Umbilical cord (tissue), 2 donors: Measurements from ENCODE around the gene HSPA1L. TPM values are rescaled to one million over a fixed set of nuclear protein-coding genes. Genes with fewer than 3 reads are reported as not detected.
A peak's percentile ranks its signal among the peaks of the same experiment; 100 is the strongest.

Source experiments
- DNase-seq: peaks from one replicate; pipeline ENCODE4 v3.0.0-alpha.2; 2015; ENCODE audit warnings: low spot score
- total RNA-seq: library from RNA; depleted of rRNA; stranded (reverse); fragments of >200 nt; gene quantifications from one replicate; pipeline ENCODE4 v1.2.3, GENCODE V29; 2014; ENCODE audit warnings: low replicate concordance; ENCODE audit not compliant: insufficient read depth

The HSPA1L gene
- total RNA-seq, 1 donor from 2014 or later, result 1.4 TPM

DNA sequence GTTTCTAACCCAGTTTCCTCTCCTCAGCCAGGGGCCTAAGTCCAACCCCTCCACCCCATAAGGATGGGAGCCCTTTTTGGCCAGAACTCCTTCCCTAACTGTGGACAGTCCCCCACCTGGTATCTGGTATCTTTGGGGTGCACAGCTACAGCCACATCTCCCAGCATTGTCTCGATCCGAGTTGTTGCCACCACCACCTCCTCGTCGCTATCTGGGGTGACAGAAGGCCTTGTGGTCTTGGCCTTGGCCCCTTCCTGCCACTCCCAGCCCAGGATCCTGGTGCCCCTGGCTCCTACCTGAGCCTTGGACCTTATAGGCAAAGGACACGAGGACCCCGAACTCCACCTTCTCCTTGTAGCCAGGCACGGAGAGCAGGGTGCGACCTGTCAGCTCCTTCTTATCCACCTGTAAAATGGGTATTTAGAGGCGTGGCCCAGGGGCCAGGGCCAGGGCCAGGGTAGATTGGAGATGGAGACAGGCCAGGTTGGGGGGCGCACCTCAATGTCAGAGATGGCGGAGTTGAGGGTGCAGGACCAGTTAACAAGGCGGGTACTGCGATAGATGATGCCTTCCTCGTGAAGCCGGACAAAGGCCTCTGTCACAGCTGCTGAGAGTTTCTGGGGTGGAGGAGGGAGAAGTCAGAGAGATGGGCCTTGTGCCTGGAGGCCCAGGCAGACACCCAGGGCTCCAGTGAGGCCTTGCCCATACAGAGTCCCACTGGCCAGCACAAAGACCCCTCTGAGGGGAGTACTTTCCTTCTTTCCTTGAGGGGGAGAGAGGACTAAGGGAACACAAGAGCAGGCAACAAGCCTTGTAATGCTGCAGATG, 30.8 kb downstream of the HSPA1L start:
- DNase-seq, result no peak

DNA sequence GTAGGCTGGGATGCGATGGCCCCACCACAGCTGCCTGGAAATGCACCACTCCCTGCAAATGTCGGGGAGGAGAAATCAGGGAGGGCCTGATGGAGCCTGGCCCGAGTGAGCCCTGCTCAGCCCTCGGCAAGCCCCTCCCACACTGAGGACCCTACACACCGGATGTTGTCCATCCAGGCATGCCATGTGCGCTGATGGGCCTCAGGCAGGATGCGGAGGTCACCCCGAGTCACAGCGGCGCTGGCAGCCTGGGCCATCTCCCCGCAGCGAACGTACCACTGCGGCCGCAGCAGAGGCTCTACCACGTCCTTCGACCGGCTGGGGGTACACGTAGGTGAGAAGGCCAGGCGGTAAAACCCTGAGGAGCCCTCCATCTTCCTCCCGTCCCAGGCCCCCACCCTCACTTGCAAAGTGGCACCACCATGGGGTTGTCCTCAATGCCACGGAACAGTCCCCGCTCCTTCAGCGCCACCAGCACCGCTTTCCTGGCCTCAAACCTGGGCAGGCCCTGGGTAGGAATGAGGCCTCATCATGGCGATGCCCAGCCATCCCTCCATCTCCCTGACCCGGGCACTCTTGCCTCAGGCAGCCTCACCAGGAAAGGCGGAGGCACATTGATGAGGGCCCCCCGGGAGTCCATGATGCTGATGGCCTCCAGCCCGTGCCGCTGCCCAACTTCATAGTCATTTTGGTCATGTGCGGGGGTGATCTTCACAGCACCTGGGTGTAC, 32.8 kb downstream of the HSPA1L start:
- no peak for DNase-seq

- DNase-seq, result no peak
Measured at GRCh38 chr6:31781244-31782125, 33.6 kb downstream of the HSPA1L start.

DNA sequence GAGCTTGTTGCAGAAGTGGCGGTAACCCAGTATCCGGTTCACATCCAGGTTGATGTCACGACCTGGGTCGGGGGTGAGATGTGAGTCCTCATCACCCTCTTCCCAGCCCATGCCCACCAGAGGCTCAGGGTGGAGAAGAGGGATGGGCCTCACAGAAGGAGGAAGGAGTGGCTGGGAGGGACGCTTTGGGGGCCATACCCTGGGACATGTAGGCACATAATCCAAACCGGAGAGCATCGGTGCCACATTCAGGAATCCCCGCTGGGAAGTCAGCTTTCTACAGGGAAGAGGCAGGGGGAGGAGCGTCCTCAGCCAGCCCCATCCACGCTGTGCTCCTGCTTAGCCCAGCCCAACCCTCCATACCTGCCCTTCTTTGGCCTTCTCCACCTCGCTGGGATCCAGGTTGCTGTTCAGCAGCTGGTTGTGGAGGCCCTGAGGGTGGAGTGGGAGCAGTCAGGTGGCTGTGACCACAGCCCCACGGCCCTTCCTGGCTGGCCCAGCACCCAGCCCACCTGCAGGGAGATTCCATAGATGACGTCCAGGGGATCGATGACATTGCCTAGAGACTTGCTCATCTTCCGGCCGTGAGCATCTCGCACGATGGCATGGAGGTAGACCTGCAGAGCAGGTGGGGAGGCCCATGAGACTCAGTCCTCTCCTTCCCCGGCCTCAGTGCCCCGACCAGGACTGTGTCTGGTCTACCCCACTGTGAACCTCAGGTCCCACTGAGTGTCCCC, 34.4 kb downstream of the HSPA1L start:
- no peak for DNase-seq

DNA sequence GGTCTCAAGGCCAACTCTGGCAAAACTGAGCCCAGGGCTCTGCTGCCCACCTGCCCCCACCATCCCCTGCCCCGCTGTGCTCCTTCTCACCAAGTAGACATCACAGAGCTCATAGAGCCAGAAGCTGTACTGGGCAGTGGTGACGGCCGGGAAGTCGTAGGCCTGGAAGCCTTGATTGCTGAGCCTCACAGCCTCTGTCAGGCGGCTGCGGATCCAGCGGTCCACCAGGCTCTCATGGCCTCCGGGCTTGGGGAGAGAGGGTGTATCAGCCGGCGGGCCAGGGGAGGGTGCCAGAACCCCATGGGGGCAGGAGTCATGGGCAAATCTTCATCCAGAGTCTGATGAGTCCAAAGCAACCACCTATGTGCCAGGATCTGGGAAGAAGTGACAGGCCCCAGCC, 35.2 kb downstream of the HSPA1L start:
- DNase-seq, result no peak

- DNase-seq, result no peak
Measured at GRCh38 chr6:31778999-31779885, 35.8 kb downstream of the HSPA1L start.

GRCh38 chr6:31778193-31778592, 36.9 kb downstream of the HSPA1L start:
- DNase-seq, result no peak

GRCh38 chr6:31777667-31778050, 37.4 kb downstream of the HSPA1L start:
- DNase-seq, result no peak

GRCh38 chr6:31776989-31777666, 38.0 kb downstream of the HSPA1L start, which contains the start of gene VWA7:
Gene VWA7 (minus strand): TSS chr6:31777328. CDS start chr6:31776779, 549 bp downstream.
- DNase-seq, result peak; percentile 60

- DNase-seq, result no peak
Measured at GRCh38 chr6:31776485-31776988, 38.5 kb downstream of the HSPA1L start.

DNA sequence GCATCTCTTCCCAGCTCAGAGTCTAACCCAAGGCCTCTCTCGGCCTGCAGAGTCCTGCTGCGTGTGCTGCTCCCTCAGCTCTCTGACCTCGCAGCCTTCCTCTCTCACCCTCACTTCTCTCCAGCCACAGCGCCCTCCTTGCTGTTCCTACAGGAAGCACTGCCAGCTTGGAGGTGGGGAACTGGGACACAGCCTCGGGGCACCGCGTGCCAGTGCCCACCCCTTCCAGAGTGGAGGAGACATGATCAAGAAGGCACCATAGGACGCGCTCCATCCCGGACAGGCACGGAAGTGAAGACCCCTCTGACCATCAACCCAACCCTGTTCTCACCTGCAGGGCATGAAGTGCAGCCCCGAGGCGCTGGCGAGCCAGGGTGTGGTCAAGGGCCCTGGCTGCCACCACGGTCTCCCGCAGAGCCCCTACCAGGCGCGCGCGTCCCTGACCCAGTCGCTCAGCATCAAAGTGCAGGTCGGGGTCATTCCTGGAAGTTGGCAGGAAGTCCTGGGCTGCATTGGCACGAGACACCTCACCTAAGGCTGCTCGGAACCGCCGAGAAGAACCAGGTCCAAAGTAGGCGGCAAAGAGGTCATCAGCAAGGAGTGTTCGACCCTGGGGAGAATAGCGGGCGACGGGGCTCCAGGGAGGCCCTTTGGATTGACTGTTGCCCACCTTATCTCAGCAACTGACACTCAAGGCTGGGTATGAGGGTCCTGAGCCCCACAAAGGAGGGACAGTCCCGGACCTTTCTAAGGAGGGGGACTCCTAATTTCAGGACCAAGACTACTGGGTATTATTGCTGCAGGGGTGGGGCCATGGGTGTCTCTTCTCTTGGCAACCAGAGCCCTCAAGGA, 39.2 kb downstream of the HSPA1L start:
- no peak for DNase-seq

DNA sequence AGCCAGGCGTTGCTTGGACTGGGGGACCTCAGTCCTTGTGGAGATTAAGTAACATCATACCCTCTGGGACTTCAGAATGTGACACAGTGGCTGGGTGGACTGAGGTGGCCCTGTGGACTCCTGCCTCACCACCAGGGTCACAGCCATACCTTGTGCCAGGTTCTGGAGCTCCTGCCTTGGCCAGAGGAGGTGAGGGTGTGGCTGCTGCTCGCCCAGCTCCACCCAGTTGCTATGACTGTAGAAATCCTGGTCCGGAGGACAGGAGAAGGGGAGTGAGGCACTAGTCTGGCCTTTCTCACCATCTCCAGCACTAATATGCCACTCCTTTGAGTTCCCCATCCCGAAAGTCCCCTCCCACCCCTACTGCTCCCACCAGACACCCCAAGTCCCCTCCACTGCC, 39.9 kb downstream of the HSPA1L start:
- no peak for DNase-seq

DNA sequence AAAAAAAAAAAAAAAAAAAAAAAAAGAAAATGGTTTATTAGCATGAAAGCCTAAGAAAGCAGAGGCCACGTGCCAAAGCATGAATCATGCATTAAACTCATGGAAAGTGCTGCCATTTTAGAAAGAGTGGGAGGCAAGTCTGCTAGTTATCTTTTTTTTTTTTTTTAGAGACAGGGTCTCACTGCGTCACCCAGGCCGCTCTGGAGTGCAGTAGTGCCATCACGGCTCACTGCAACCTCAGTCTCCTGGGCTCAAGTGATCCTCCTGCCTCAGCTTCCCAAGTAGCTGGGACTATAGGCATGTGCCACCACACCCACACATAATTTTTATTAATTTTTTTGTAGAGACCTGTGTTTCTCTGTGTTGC, 43.1 kb downstream of the HSPA1L start:
- DNase-seq, result no peak

DNA sequence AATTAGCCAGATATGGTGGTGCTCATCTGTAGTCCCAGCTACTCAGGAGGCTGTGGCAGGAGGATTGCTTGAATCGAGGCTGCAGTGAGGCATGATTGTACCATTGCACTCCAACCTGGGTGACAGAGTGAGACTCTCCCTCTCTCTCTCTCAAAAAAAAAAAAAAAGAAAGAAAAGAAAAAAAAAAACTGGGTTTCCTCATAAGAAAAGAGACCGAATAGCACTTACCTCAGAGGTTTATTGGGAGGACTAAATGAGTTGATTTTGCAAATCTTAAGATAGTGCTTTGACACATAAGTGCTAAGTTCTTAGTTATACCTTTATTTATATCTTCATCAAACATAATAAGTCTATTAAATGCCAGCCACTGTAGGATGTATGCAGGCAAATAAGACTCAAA, 44.2 kb downstream of the HSPA1L start:
- no peak for DNase-seq

DNA sequence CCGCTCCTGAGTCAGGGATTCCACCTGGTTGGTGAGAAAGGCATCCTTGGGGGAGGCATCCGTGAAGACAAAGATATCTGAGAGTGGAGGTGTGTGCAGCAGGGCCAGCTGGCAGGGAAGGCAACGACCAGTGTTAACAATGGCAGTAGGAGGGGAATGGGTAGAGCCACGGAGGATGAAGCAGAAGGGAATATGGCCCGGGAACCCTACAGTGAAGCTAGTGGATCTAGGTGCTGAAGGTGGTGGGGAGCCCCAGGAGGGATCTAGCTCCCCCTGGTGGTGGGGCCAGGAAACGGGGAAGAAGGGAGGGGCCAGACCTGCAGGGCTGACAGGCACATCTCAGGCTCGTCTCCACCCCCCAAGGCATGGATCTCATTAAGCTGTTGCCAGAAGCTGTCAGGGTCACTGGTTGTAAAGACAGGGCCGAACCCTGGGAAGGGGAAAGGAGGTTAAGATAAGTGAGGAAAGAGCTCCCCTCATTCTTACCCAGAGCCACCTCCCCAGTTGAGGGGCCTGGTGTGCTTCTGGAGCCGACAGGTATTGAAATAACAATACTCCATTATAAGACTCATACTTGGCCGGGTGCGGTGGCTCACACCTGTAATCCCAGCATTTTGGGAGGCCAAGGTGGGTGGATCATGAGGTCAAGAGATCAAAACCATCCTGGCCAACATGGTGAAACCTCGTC, 45.3 kb downstream of the HSPA1L start:
- no peak for DNase-seq

DNA sequence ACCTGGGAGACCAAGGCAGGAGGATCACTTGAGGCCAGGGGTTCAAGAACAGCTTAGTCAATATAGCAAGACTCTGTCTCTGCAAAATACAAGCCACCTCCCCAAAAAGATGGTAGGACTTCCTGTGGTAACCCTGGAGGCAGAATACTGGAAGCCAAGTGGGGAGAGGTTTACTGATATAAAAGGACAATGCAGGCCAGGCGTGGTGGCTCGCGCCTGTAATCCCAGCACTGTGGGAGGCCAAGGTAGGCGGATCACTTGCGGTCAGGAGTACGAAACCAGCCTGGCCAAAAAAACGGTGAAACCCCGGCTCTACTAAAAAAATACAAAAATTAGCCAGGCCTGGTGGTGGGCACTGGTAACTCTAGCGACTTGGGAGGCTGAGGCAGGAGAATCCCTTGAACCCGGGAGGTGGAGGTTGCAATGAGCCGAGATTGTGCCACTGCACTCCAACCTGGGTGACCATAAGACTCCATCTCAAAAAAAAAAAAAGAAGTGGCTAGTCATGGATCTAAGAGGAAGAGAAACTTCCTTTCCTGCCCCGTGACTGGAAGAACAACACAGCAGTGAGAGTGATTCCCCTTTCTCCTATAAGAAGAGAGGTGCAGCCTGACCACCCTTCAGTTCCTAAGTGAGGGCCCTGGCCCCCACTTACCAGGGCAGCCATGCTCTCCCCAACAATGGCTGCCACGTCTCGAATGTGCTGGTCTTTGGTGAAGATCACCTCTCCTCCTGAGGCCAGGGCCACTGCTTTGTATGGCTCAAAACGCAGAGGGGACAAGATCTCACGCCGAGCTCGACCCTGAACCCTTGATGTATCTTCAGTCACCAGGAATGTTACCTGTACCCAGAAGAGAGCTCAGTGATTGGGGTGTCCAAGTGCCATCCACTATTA, 46.5 kb downstream of the HSPA1L start:
- no peak for DNase-seq

GRCh38 chr6:31767096-31767645, 47.9 kb downstream of the HSPA1L start:
- no peak for DNase-seq
